Measurements from ENCODE around the gene SCN3A.

DNA sequence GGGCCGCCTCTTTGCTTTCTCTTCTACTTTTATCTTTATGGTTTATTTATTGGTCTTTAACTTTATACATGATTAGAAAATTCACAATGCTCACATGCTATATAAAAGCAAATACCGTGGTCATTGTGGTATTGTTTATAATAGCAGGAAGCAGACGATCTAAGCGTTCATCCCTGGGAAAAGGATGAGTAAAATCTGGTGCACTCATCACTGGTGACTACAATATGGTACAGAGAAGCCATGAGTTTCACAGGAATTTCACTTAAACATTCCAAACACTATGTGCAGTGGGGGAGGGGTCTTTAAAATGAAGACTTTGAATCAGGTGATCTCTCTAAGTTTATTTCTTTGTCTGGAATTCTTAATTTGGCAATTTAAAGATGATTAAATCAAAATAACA, 97.9 kb downstream of the SCN3A start:
- no peak for TF ChIP-seq POLR2A (IDR thresholded peaks at IDR 0.05)
- TF ChIP-seq CTCF (IDR thresholded peaks at IDR 0.05): no peak
- TF ChIP-seq EP300 (IDR thresholded peaks at IDR 0.05): no peak
